Mucosa of descending colon (tissue), 3 donors: ENCODE results near the gene BORCS5. TPM values are rescaled to one million over a fixed set of nuclear protein-coding genes. Genes with fewer than 3 reads are reported as not detected.

Source experiments
- ATAC-seq: fragments of 200-7000 bp; cut with Tn5 transposase; one replicate; pipeline ENCODE4 v1.9.1; 2020; ENCODE audit warnings: mild to moderate bottlenecking, moderate library complexity
- DNase-seq, 3 donors: peaks; one replicate each; pipeline ENCODE4 v3.0.0-alpha.2; 2020
- H3K36me3 ChIP-seq: fragments of 200-600 bp; one replicate; pipeline ENCODE4 v1.8.0; 2021; ENCODE audit warnings: low read depth, mild to moderate bottlenecking
- H3K4me1 ChIP-seq: fragments of 200-600 bp; one replicate; pipeline ENCODE4 v1.8.0; 2021; ENCODE audit warnings: low read depth, mild to moderate bottlenecking
- H3K4me3 ChIP-seq: fragments of 200-600 bp; one replicate; pipeline ENCODE4 v1.8.0; 2021; ENCODE audit warnings: mild to moderate bottlenecking
- H3K9me3 ChIP-seq: fragments of 200-600 bp; one replicate; pipeline ENCODE4 v1.8.0; 2021; ENCODE audit warnings: mild to moderate bottlenecking
- intact Hi-C, 2 donors: fragments of 100-400 bp; cut with DNase I in 1 of 2; cut with micrococcal nuclease in 1 of 2; formaldehyde crosslinking; loops; one replicate each; pipeline versions ENCODE4 v1.11.0 to v1.11.1; 2022; cut with DNase I, micrococcal nuclease
- total RNA-seq, 3 donors: library from RNA; stranded (reverse); fragmentation: NEBNext Ultra II Directional in 2 of 3; extraction: Animal tissue kit (Norgen Biotek cat#: 25700) in 2 of 3; gene quantifications; one replicate each; pipeline versions ENCODE4 v1.2.1 to v1.2.4, GENCODE V29; 2021 to 2023
- TF ChIP-seq, protein P1 (sequence below): fragments of 200-600 bp; IDR thresholded peaks from one replicate; pipeline ENCODE4 v1.8.0; 2022; ENCODE audit warnings: antibody characterized with exemption, mild to moderate bottlenecking
- donor health status: DM: no; HTN: no; CAD: no; lungs with moderate emphysema.
- donor health status: DM: no; HTN: no; CAD: no.
- donor health status: DM: no; HTN: yes; CAD: no.

BORCS5 gene
- total RNA-seq, 3 donors from 2014 or later: 12.1 to 18.1 (median 15.0) TPM

DNA sequence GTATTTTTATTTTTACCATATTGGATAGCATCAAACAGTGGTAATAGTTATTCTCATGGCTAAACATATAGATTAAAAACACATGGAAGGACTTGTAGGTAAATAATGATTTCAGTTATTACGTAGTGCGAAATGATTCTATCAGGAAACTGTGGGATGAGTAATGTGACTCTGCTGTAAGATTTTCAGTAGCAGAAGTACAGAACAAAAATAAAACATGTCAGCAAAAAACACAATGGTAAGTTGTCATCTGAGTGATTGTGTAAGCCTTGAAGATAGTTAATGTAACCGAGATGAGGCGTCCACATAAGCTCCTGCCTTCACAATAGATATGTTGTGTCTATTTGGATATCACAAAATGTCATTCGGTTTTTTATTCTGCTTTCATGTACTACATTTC, 99.8 kb downstream of the BORCS5 start:
- DNase-seq: no peak
- Histone ChIP-seq H3K4me3 (no peak overlapping the region), H3K9me3 (no peaks in the 10 kb centered on the region), H3K4me1 (no peaks in the 10 kb centered on the region), H3K36me3 (no peaks in the 10 kb centered on the region)
- intact Hi-C loops: no loop called here
- ATAC-seq: peak; percentile 47
- TF ChIP-seq, protein P1, sequence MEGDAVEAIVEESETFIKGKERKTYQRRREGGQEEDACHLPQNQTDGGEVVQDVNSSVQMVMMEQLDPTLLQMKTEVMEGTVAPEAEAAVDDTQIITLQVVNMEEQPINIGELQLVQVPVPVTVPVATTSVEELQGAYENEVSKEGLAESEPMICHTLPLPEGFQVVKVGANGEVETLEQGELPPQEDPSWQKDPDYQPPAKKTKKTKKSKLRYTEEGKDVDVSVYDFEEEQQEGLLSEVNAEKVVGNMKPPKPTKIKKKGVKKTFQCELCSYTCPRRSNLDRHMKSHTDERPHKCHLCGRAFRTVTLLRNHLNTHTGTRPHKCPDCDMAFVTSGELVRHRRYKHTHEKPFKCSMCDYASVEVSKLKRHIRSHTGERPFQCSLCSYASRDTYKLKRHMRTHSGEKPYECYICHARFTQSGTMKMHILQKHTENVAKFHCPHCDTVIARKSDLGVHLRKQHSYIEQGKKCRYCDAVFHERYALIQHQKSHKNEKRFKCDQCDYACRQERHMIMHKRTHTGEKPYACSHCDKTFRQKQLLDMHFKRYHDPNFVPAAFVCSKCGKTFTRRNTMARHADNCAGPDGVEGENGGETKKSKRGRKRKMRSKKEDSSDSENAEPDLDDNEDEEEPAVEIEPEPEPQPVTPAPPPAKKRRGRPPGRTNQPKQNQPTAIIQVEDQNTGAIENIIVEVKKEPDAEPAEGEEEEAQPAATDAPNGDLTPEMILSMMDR: no peak

DNA sequence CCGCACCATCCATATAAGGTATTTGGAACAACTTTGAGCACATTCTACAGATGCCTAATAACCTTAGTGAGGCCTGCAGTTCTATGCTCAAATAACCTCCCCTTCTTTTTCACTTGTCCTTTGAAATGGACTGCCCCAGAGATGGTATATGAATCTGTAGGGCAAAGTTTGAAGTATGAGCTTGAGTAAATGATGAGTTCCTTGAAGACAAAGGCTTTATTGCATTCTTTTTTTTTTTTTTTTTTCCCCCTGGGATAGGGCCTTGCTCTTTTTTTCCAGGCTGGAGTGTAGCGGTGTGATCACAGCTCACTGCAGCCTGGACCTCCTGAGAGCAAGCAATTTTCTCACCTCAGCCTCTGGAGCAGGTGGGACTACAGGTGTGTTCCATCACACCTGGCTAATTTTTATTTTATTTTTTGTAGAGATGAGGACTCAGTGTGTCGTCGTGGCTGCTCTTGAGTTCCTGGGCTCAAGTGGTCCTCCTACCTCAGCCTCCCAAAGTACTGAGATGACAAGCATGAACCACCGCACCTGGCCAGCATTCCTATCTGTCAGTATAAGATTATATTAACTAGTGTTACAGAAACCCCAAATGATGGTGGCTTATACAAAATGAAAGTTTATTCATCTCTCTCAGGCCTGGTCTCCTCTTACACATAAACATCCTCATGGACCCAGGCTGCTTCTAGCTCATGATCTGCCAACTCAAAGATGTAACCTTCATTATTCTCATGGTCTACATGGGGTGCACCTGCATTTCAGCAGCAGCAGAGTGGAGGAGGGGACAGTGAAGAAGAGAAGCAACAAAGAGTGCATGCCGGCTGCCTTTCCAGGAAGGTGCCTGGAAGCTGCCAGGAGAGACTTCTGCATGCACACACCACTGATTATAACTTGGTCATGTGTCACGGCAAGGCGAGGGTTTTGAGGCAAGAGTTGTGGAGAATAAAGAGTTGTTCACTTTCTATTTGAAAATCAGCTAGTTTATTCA, 104.4 kb downstream of the BORCS5 start:
- Histone ChIP-seq H3K4me1 (no peaks in the 10 kb centered on the region), H3K9me3 (no peaks in the 10 kb centered on the region), H3K36me3 (no peaks in the 10 kb centered on the region), H3K4me3 (no peak overlapping the region)
- no peak for ATAC-seq
- intact Hi-C loops: no loop called here
- no peak for DNase-seq
- TF ChIP-seq, protein P1: no peak

DNA sequence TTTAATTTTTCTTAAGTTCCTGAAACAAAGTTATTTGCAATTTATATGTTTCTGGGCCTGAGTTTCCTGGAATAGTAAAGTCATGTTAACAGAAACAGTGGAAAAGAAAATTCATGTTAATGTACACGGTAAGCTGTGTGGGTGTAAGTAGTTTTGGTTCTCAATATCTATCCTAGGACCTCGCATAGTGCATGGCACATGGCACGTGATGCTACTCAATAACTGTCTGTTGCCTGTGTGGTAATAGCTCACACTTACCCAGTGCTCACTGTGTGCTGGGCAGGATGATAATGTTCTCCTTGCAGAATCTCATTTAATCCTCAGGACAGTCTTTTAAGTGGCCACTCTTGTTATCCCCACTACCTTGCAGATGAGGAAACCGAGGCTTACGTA, 105.0 kb downstream of the BORCS5 start:
- ATAC-seq (no peak), DNase-seq (no peak)
- Histone ChIP-seq H3K36me3 (no peaks in the 10 kb centered on the region), H3K9me3 (no peaks in the 10 kb centered on the region), H3K4me1 (no peaks in the 10 kb centered on the region), H3K4me3 (no peak overlapping the region)
- intact Hi-C loops: no loop called here
- TF ChIP-seq, protein P1: no peak

DNA sequence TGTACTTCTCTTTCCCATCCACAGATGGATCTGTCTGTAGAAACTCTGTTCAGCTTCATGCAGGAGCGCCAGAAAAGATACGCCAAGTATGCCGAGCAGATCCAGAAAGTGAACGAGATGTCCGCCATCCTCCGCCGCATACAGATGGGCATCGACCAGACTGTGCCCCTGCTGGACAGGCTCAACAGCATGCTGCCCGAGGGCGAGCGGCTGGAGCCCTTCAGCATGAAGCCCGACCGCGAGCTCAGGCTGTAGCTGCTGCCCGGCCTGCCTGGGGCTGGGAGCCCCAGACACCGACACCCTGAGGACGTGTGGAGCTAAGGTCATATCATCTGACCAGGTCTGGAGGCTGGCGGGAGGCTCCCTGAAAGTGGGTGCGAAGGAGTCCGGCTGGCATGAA, 108.6 kb downstream of the BORCS5 start:
- no peak for ATAC-seq
- intact Hi-C loops: no loop called here
- no peak overlapping the region for H3K4me3 ChIP-seq
- no peak for DNase-seq
- H3K9me3 ChIP-seq: no peaks in the 10 kb centered on the region
- H3K36me3 ChIP-seq: no peaks in the 10 kb centered on the region
- no peaks in the 10 kb centered on the region for H3K4me1 ChIP-seq
- TF ChIP-seq, protein P1: no peak

DNA sequence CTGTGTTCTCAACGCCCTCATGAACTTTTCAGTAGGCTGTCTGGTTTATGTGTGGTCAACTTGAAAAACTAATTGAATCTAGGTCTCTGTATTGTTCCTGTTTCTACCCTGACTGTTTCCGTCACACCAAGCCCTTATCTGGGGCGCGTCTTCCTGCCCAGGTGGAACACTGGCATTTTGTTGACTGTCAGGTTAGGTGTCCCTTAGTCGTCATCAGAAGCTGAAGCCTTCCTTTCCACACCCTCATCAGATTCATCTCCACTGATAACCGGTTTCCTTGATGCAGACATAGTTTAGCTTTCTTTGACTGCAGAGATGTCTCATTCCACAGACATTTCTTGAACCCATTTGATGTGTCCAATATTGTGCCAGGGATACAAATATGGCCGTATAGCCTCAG, 109.3 kb downstream of the BORCS5 start:
- Histone ChIP-seq H3K4me3 (no peak overlapping the region), H3K9me3 (no peaks in the 10 kb centered on the region), H3K4me1 (no peaks in the 10 kb centered on the region), H3K36me3 (no peaks in the 10 kb centered on the region)
- intact Hi-C loops: no loop called here
- DNase-seq (no peak), ATAC-seq (peak; percentile 79)
- TF ChIP-seq, protein P1: no peak
